ENCODE data around the gene ASCC3.

ASCC3 gene

DNA sequence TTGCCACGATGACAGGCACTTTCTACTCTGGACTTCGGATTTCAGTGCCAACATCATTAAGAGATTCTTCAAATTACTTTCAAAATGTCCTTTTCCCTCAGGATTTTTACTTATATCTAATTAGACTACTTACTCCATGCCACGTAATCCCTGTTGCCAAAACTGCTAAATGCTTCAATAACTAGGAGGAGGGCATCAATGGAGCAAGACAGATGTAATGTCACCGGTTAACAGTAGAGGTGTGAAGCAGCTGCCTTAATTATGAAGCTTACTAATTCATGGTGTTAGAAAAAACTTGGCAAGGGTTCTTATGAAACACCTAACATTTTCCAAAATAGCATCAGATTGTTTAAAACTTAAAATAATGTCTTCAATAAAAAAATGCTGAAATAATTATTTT is 305.2 kb downstream of the ASCC3 start:
- DNase-seq (ENCODE audit: low read depth in 2 of 2) = no peak

DNA sequence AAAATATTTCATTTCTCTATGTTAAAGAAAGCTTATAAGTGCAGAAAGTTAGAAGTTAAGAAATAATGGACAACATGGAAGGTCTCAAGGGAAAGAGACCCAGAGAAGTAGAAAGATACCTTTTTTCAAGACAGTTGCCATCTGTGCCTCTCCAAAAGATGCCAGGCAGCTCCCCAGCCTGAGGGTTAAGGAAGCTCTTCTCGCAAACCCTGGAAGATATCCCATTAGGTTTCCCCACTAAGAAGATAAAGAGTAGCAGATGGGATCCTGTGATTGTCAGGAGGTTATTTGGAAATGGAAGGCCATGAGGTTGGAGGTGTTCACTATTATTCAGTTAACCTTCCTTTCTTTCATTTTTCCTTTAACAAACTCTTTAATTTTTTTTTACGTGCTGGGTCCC is 306.3 kb downstream of the ASCC3 start:
- DNase-seq (ENCODE audit: low read depth in 2 of 2) = no peak

DNA sequence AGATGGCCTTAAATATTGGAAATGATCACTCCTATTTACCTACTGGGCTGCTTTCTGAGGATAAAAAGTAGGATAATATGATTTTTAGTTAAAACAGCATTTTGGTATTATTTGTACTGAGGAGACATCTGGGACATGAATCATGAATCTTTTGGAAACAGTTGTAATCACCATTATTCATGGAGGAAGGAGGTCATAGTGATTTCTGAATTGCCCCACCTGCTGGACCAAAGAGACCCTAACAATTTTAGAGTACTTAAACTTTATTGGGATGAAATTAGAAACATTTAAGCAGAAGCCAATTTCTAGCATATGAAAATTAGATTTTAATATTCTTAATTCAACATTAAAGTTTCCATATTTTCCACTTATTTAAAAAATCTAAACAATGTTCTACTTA is 308.0 kb downstream of the ASCC3 start:
- no peak for DNase-seq (ENCODE audit: low read depth in 2 of 2)

DNA sequence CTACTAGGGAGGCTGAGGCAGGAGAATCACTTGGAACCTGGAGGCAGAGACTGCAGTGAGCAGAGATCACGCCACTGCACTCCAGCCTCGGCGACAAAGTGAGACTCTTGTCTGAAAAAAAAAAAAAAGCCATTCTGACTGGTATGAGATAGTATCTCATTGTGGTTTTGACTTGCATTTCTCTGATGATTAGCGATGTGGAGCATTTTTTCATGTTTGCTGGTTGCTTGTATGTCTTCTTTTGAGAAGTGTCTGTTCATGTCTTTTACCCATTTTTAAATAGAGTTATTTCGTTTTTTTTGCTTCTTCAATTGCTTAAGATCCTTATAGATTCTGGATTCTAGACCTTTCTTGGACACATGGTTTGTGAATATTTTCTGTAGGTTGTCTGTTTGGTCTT is 312.9 kb downstream of the ASCC3 start:
- no peak for DNase-seq (ENCODE audit: low read depth in 2 of 2)

DNA sequence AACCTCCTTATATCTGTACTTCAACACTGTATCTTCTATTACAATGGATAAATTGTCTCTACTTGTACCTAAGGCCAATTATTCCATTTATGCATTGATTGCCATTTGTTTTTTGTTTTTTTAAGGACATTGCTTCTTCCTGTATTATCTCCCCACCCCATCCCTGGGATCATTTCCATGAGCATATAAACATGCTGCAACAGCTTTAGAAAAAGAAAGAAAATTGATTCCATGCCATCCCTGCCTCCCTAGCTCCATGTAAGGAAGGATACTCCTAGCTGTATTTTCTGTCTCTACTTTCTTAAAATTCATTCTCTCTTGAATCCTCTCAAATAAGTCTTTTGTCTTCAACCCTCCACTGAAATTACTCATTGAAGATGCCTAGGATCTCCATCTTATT is 314.6 kb downstream of the ASCC3 start:
- DNase-seq (ENCODE audit: low read depth in 2 of 2) = no peak

DNA sequence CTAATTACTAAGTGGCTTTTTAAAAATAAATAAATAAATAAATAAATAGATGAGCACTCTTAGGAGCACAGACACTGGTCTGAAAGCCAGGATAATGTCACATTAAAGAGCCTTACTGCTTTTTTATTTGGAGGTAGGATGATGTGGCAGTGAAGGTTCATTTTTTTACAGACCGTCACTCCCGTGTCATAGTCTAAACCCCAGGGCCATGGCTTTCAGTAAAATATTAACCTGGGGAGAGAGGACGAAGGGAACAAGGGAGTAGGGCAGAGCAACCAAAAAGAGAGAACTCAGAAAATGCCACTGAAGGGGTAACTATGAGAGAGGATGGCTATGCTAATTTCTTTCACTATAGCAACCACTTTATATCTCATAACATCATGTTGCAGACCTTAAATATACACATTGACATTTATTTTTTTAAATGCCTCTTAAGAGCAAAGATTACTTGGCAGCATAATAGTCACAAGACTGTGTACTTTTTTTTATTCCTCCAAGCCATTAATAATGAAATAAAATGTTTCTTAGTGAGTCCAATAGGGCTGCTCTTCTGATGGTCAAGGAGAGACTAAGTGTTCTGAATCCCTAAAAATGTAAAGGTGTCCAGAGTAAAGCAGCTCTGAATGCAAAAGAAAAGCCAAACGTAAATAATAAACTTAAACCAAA is 315.6 kb downstream of the ASCC3 start:
- no peak for DNase-seq (ENCODE audit: low read depth in 2 of 2)

DNA sequence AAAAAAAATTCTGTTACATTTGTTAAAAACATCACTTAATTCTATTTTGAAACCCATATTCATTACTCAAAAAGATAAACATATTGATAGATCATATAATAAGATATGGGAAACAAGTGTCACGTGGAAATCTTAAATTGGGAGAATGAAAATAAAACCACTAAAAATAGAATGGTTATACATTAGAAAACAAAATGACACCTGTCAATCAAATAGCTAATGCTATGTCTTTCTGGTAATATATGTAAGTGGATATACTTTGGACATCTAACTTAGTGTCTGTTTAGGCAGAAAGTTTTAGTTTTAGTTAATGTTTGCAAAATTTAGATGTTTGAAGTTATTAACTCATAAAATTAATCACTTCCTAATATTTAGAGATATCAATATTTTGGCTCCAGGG is 321.3 kb downstream of the ASCC3 start:
- DNase-seq (ENCODE audit: low read depth in 2 of 2) = no peak

DNA sequence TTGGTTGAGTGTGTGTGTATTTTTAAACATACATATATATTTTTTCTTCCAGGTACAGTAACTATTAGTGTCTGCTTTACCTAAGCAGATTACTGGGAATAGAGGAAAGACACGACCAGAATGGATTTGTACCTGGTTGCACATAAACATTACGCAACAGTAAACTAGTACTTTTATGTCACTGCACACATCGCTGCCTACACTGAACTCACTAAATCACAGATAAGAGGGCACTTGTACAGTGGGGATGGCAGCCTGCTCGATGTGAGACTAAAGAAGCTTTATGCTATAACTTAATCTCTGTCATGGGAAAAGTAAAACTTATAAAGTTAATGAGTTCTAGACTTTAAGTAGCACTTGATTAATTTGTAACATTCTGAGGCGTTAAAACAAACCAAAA is 326.9 kb downstream of the ASCC3 start:
- DNase-seq (ENCODE audit: low read depth in 2 of 2) = no peak

DNA sequence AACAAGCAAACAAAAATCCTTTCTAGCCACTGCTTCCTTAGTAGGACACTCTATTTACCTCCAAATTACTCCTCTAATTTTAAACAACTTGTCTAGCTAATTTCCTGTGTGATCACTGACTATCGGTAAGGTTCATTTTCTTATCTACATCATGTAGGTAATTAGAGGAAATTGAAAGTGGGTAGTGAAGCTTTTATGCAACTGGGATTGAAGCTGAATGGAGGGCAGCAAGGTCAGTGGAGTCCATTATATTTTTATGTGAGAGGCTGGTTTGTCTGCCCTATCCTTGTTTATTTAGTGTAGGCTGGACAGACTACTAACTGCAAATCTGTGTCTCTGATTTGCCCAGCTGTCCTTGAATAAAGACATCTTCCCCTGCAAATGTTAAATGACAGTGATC is 327.9 kb downstream of the ASCC3 start:
- DNase-seq (ENCODE audit: low read depth in 2 of 2) = no peak

DNA sequence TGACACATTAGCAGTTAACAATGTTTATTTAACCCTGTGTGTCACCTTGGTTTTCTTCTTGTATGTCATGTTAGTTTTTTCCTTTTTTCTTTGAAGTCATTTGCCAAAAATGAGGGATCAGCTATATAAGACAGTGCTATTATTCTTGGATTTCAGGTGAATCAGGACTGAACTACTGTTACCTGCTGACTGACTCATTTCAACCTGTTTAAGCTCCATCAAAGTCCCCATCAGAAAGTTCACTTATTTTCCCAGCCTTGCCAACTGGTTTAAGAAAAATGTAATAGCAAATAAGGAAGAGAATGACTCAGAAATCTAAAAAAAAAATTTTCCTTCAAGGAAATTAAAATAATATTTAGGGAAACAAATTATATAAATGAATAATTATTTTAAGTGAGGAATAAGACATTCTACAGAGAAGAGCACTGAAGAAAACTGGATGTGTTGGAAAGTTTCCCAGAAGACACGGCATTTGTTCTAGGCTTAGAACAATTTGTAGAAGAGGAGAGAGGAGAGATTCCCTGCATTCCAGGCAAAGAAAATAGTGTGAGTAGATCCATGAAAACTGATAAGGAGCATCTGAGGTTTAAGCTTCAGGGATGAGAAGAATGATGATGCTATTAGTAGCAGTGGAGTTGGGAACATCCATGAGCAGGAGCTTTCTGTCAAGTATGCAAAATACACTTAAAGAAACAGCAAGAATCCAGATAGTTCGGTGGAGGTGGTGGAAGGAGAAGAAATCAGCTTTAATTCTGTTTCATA is 331.5 kb downstream of the ASCC3 start:
- DNase-seq (ENCODE audit: low read depth in 2 of 2) = no peak

DNA sequence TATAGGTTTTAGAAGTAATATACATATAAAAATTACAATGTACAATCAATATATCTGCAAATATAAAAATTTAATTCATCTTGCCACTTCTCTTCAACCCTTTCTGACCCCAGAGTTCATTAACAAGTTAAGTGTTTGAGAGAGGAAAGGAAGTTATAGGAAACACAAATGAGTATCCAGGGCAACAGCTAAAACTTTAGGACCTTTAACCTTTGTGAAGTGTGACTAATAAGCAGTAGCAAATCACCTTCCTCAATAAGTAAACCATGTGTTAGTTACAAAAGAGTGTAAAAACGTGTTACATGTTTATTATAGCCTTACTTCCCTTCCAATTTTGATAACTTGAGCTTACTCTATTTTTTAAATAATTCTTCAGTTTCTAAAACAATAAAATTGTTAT is 343.0 kb downstream of the ASCC3 start:
- DNase-seq (ENCODE audit: low read depth in 2 of 2) = no peak

DNA sequence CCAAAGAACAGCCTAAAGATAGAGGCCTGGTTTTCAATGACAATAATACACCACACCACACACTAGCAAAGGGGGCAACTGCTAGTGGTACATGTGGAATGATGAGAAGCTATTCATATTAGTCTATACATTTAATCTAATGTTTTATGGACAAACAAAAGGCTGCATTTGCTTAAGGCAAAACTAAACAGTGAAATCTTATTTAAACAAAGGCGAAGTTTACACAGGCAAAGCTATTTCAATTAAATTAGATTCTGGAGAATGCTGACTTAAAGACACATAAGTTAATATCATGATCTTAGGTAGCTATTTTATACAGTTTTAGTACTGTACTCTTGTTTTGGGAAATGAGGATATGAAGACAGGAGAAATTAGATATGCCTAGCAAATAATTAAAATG is 362.5 kb downstream of the ASCC3 start:
- DNase-seq (ENCODE audit: low read depth in 2 of 2) = no peak

DNA sequence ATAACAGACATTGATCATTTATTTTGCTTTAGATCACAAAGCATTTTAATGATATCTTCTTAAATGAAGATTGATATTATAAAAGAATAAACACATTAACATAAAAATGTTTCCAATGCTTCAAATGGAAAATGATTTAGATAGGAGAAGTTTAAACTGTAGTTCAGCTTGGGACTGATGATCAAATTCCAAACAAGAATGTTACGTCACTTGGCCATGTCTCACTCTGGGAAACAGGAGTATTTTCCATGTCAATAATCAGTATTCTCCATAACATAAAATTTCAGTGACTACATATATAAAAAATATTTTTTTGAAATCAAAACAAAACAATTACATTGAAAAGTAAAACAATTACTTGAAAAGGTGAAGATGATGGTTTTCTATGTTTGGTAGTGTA is 363.5 kb downstream of the ASCC3 start:
- DNase-seq (ENCODE audit: low read depth in 2 of 2) = no peak

DNA sequence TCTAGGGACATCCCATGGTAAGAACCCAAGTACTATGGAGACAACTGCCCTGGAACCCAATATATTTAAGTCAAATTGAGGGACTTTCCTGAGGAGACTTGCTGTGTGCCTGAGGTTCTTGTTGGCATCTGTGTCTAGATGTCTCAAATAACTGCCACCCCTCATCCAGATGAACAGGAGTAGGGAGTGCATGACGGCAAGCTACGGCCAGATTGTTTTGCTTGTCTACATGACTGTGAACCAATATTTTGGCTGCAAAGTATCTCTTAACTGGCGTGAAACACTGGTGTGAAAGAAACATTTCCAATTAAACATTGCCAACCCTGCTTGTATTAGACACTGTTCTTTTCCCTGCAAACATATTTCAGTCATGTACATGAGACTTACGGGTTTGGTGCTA is 364.0 kb downstream of the ASCC3 start:
- no peak for DNase-seq (ENCODE audit: low read depth in 2 of 2)

DNA sequence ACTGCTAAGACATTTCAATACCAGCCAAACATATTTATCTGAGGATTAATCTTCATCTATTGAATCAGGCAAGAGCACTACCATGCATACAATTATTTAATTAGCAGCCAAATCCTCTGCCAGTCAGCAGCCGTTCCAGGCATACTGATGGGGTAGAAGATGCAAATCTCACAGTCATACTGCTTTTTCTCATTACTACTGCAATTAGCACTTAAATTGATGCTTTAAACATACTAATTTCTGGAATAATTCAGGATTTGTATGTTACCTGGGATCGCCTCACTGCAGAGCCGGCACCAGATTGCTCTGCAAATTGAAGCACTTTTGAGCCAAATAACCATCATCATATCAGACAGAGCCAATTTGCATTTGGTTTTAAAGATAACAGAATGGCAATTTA is 366.5 kb downstream of the ASCC3 start:
- DNase-seq (ENCODE audit: low read depth in 2 of 2) = no peak

DNA sequence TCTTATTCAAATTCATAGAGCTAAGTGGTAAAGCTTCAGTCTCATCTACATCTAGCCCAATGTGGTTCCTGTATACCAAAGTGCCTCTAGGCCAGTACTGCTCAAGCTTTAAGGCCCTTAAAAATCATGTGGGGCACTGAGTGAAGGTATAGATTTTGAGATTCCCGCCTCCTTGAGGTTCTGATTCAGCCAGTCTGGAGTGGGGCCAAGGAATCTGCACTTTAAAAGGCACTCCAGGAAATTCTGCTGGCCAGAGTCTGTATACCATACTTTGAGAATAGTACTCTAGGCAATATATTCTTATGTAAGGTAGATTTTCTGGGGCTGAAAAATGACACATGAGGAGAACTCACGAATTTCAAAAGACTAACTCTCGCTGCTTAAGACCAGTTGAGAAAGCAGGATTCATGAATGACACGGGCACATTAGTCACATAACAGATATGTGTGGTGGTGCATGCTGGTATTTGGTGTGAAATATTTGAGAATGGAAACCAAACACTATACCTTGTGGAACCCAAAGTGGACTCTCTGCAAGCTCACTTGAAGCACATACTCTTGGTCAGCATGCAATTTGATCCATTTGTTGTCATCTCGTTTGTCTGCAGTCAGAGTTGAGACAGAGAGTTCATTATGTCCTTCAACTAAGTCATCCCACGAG is 368.8 kb downstream of the ASCC3 start:
- DNase-seq (ENCODE audit: low read depth in 2 of 2) = no peak

DNA sequence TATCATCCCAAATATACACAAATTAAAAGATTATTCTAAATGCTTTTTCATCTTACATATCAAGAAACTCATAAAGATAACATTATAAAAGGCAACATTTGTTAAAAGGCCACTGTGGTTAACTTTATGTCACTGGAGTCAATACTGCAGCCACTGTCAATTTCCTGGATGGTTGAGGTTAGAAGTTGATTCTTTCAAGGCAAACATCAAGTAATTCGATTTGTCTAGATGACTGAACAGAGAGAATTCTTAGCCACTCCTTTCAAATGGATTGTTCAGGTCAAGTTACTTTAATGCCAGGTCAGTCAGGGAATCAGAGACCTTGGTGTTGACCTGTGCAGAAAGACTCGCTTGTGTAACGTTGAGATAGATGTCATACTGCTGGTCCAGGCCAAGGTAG is 372.0 kb downstream of the ASCC3 start:
- DNase-seq (ENCODE audit: low read depth in 2 of 2) = no peak

DNA sequence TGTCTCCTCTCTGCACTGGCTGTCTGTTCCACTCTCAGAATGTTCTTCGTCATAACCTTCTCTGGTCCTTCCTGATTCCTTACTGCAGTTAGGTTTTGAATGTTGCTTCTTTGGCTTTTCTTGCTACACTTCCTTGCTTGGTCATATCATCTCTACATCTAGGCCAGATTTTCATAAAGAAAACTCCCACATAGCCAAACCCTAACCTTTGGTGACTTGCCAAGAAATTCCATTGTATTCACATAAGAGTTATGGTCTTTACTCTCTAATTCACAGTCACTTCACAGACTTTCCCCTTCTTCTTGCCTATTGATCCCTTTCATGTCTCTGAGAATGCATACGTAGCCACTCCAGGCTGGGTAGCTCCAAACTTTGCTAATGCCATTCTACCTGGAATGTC is 374.5 kb downstream of the ASCC3 start:
- no peak for DNase-seq (ENCODE audit: low read depth in 2 of 2)

DNA sequence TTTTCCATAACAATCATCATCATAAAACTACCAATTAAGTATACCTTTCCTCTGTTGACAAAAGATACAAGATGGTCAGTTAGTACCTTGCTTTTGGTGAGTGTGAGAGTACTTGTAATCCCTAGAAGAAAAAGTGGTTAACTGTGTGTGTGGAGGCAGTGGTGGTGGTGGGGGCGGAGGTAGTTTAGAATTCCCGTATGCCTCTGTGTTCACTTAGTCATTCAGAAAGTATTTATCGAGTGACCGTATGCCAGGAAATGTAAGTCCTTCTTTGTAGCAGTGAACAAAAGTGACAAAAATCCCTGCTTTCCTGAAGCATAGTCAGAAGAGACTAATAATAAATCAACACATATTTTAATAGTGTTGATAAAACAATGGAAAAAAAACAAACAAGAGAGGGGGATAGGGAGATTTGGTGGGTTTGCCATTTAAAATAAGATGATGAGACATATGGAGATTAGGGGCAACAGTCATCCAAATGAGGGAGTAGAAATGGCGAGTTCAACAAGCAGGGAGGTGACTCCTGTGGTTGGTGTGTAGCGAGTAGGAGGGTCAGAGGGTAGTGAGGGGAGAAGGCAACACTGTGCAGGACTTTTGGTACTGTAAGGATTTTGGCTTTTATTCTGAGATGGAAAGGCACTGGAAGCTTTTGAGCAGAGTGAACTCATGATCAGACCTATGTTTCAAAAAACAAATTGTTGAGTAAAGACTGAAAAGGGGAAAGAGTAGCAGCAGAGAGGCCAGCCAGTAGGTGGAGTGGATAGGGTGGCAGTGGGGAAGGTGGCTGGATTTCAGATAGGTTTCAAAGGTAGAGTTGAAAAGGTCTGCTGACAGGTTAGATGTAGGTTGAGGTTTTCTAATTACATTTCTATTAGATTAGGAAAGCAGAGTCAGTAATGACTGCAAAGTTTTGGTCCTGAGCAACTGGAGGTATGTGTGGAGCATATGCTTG is 376.1 kb downstream of the ASCC3 start:
- DNase-seq (ENCODE audit: low read depth in 2 of 2) = no peak

DNA sequence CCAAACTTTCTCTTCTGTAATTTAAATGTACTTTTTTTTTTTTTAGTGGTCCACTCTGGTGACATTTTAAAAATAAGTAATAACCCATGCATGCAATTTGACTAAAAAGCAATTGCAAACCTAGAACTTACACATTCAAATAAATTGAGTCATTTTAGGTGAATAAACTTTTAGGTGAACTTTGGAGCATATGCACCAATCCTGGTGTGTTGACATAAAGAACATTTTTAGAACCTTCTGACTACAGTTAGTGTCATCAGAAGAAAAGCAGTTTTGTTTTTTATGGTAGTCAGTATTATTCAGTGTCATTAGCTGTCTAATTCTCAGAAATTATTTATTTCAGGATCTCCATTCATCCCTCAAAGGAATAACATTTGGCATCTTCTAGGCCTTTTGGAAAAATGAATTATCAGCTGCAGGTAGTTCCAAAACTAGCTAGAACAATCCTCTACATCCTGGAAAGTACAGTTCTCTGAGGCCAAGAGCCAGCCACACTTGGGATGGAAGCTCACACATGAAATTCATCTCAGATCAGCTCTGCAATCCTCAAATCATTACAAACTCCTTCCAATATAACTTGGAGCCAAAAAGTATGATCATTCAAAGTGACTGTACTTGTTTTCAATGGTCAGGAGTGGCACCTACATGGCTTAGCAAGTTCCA is 378.0 kb downstream of the ASCC3 start:
- DNase-seq (ENCODE audit: low read depth in 2 of 2) = no peak

DNA sequence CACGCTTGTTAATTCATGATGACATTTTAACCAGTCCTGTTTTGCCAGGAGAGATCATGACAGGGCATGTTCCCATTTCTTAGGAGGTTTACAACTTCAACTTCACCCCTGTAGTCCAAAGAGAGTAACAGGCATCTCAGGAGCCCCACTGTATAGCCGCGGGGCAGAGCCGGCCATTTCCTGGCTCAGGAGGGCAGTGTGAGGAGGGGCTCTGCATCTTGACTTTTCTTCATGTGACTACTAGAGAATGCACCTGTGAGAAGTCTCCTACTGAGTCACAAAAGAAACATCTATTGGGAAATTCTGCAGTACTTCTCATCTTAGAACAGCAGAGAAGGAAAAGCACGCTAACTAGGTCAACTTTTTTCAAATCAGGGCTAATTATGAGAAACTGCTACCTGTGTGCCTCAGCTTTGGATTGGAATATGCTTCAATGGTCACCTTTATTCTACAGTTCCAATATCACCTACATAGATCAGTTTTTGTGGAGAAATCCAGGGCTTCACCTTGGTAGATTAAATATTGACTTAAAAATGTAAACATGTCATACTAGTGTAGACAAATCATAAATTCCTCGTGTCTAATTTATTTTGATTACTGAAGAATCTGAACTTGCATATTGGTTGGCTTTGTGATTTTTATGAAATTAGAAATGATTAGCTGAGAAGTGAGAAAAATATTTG is 387.8 kb downstream of the ASCC3 start:
- DNase-seq (ENCODE audit: low read depth in 2 of 2) = no peak

Measured in stimulated activated CD4-positive, alpha-beta T cell treated with anti-CD3 and anti-CD28 coated beads, Interleukin-4, amount 100 ng/mL, for 48 hours (primary cell).